ACHN (cell line): ENCODE measurements around the gene MMGT1.
A peak's percentile ranks its signal among the peaks of the same experiment; 100 is the strongest.

Source experiments
- DNase-seq: peaks from one replicate; pipeline ENCODE4 v3.0.0-alpha.2; 2015
- in situ Hi-C: cut with HindIII; loops from 2 replicates; pipeline ENCODE4 v1.10.0; 2017; ENCODE audit warnings: low sequenced_read_pairs, low pct_ligation_motif_present, low pct_unique_long_range_greater_than_20kb

Gene MMGT1

DNA sequence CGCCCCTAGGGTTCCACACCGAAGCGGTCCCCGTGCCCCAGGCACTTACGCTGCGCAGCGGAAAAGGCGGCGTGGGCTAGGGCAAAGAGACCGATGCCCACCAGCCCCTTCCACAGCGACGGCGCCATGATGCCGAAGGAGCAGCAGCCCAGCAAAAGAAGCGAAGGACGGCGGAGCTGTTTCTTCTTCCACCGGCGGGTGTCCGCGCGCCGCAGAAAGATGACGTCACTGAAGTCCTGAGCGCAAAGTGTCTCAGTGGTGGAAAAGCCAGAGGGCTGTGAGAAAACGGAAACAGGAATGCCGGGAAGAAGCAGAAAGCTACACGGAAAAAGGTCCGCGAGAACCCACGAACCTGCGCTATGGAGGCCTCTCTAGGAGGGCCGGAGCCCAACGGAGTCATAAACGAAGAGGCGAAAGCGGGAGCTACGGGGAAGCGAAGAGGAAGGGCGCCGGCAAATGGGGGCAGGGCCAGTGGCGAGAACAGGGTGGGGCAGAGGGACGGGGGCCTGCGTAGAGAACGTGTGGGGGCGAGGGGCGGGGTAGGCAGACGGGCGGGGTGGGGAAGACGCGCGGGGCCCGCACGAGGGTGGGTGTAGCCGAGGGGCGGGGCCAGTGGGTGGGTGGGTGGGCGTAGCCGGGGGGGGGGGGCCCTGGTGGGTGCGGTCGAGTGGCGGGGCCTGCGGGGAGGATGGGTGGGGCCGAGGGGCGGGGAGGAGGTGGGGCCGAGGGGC is at the start of gene MMGT1:
MMGT1 (minus strand) TSS at position 441 of the 731 bp plus-strand sequence; CDS start at position 128, 313 bp downstream.
- DNase-seq: peak; percentile 73
- in situ Hi-C loops: no loop called here

GRCh38 chrX:136021903-136022302 is 48.1 kb upstream of the MMGT1 start:
- no peak for DNase-seq
- in situ Hi-C loops: no loop called here

- in situ Hi-C loops: no loop called here
- no peak for DNase-seq
Observed at GRCh38 chrX:136021160-136021559, 47.4 kb upstream of the MMGT1 start.

DNA sequence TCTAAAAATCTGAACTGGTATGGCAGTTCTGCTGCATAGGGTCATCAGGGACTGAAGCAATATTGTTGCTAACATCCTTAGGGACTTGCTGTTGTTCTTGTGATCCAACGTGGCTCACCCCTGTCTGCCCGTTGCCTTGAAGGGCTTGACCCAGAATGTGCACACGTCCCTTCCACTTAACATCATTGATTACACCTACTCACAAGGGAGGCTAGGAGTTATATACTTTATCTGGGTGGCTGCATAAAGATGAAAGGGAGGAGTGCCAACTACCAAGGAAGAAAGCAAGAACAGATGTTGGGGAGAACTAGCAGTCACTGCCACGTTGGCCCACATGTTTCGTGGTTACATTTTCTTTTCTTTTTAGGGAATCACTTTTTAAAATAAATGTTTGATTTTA is 45.4 kb upstream of the MMGT1 start:
- in situ Hi-C loops: no loop called here
- DNase-seq: no peak

GRCh38 chrX:136016881-136017280 is 43.1 kb upstream of the MMGT1 start:
- in situ Hi-C loops: no loop called here
- DNase-seq: no peak

DNA sequence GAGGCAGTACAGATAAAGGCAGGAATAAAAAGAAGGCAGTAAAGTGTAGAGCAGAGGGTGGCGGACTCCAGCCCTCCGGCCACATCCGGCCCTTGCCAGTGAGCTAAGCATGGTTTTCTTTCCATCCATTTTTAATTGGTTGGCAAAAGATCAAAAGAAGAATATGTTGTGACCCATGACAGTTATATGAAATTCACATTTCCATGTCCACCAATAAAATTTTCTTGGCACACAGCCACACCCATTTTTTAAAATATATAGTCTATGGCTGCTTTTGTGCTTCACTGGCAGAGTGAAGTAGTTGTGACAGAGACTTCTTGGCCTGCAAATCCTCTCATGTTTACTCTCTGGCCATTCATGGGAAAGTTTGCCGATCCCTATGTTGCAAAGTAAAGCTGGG is 41.2 kb upstream of the MMGT1 start:
- no peak for DNase-seq
- in situ Hi-C loops: no loop called here

- DNase-seq: no peak
- in situ Hi-C loops: no loop called here
Observed at GRCh38 chrX:135988245-135988644, 14.5 kb upstream of the MMGT1 start.

- DNase-seq: no peak
- in situ Hi-C loops: no loop called here
Observed at GRCh38 chrX:135985973-135986310, 12.2 kb upstream of the MMGT1 start.

DNA sequence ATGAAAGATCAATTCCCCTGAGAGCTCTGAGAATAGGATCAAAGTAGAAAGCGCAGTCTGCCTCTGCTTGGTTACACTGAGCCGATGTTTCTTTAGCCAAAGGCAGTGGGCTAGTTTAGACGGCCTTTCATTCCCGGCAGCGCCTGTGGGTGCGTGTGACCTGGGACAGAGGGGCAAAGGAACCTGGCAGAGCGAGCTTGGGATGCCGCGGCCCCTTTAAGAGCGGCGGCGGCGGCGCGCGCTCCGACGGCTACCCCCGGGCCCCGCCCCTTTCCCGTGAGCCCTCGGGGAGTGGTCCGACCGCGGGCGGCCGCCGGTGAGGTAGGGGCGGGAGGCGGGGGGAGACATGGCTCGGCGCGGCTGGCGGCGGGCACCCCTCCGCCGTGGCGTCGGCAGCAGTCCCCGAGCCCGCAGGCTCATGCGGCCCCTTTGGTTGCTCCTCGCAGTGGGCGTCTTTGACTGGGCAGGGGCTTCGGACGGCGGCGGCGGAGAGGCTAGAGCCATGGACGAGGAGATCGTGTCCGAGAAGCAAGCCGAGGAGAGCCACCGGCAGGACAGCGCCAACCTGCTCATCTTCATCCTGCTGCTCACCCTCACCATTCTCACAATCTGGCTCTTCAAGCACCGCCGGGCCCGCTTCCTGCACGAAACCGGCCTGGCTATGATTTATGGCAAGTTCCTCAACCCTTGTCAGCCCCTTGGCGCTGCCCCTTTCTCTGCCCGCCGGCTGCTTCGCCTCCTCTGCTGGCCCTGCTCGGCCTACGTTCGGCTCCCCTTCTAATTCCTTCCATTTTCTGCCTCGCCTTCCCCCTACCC is 11.6 kb upstream of the MMGT1 start, which contains the start of gene SLC9A6:
SLC9A6 (plus strand) TSS at position 279 of the 816 bp plus-strand sequence; CDS start at position 503, 224 bp downstream.
- DNase-seq: peak; percentile 54
- in situ Hi-C loops: no loop called here

- in situ Hi-C loops: no loop called here
- DNase-seq: no peak
Observed at GRCh38 chrX:135984791-135985156, 11.0 kb upstream of the MMGT1 start.

GRCh38 chrX:135984256-135984655 is 10.5 kb upstream of the MMGT1 start:
- DNase-seq: no peak
- in situ Hi-C loops: no loop called here

DNA sequence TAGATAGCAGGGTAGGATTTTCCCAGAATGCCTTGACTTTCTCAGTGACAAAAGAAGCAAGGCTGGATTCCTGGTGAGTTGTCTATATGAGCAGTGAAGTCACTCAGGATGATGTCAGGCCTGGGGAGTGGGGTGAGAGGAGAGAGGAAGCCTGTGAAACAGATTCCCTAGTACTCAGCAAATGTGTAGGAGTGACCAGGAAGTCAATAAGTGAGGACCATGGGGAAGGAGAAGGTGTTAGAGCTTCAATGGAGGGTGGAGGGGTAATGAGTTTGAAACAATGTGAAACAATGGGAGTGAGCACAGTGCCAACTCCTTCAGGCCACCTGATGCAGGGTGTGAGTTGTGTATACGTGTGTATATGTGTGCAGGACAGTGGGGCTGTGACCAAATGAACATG is 9.1 kb upstream of the MMGT1 start:
- in situ Hi-C loops: no loop called here
- no peak for DNase-seq

DNA sequence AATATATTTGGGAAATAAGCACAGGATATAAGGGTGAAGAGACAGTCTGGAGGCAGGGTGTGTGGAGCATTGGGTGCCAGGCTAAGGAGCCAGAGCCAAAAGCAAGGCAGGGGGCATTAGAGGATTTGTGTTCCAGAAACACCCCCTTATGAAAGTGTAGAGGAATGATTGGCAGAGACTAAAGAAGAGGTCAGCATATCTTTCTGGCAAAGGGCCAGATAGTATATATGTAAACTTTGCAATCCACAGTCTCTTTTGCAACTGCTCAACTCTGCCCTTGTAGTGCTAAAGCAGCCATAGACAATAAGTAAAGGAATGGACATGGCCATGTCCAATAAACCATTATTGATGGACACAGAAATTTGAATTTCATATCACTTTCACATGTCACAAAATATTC is 7.9 kb upstream of the MMGT1 start:
- in situ Hi-C loops: no loop called here
- no peak for DNase-seq

DNA sequence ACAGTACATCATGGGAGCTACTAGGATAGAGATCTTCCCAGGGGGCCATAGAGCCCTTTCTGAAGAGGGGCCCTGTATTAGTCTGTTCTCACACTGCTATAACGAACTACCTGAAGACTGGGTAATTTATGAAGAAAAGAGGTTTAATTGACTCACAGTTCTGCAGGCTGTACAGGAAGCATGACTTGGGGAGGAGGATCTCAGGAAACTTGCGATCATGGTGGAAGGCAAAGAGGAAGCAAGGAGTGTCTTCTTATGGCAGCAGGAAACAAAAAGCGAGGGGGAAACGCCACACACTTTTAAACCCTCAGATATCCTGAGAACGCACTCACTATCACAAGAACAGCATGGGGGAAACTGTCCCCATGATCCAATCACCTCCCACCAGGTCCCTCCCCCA is 7.2 kb upstream of the MMGT1 start:
- in situ Hi-C loops: no loop called here
- DNase-seq: no peak

GRCh38 chrX:135977611-135978010 is 3.8 kb upstream of the MMGT1 start:
- in situ Hi-C loops: no loop called here
- no peak for DNase-seq

DNA sequence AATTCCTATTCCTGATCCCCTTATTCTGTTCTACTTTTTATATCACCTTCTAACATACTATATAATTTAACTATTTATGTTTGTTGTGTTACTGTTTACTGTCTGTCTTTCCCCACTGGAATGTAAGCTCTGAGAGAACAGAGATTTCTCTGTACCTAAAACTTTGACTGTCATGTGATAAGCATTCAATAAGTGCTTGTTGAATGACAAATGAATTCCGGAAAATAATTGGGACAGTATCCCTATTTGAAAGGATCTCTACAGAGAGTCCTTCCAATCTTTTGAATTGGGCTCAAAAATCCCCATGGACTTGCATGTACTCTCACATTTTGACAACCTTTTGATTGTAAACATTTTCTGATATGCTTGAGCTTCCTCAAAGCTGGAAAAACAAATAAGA is 1.6 kb upstream of the MMGT1 start:
- no peak for DNase-seq
- in situ Hi-C loops: no loop called here

DNA sequence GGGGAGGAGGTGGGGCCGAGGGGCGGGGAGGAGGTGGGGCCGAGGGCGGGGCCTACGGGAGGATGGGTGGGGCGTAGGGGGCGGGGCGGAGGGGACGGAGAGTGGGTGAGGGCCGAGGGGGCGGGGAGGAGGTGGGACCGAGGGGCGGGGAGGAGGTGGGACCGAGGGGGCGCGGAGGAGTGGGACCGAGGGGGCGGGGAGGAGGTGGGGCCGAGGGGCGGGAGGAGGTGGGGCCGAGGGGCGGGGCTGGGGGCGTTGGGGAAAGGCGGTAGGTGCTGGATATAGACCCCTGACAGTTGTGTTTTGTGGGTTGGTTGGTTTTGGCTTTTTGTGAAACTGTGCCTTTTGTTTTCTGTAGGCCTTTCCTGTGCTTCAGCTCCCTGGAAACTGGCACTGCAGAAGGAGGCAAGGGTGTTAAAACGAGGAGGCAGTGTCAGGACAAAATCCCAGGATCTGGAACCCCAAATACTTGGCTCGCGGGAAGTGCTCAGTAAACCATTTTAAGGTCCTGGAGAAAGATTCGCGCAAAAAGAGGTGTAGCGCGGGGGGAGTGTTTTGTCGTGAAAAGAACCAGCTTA is 580 bp upstream of the MMGT1 start:
- in situ Hi-C loops: no loop called here
- peak; percentile 50 for DNase-seq

DNA sequence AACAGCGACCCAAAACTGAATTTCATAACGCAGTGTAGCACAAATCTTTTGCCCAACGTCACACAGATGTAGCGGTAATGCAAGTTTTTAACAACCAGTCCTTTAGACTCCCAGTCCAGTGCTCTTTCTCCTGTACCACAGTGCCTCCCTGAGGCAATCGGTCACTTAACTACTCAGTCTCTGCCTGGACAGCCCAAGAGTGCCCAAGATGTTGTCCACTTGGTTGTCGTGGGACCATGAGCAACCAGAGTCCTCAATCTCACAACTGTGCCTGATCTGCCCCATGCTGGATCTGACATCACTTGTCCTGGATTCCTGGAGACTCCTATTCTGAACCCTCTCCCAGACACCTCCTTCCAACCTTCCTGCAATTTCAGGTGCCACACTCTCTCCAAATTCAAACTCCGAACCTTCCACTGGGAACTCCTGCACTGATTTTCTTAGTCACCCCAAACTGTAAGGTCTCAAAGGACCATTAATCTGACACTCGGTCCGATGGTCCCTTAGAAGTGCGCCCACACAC is 702 bp downstream of the MMGT1 start:
- DNase-seq: peak; percentile 32
- in situ Hi-C loops: no loop called here

- in situ Hi-C loops: no loop called here
- no peak for DNase-seq
Observed at GRCh38 chrX:135951291-135951690, 22.5 kb downstream of the MMGT1 start.
